HCT116 (cell line): ENCODE data around the gene CHCT1. TPM values are rescaled to one million over a fixed set of nuclear protein-coding genes. Genes with fewer than 3 reads are reported as not detected.

ENCODE experiments used
- ATAC-seq: fragments of 200-7000 bp; cut with Tn5 transposase; 2 replicates; pipeline ENCODE4 v1.9.1; 2020; ENCODE audit warnings: mild to moderate bottlenecking, moderate library complexity
- BruUV-seq: library from RNA; stranded (reverse); fragments of 400-500 nt; replicated peaks from 2 replicates; lab custom pipeline; 2021; lab: Mats Ljungman, UMichigan
- CTCF ChIA-PET: fragments of 300-600 bp; sonication (Branson Sonifier 250); formaldehyde crosslinking; loops from one replicate; lab custom pipeline; 2021; ENCODE audit warnings: antibody characterized with exemption; lab: Charles Lee
- POLR2A ChIA-PET: fragments of 300-600, 350-600 bp; sonication (Branson Sonifier 250); formaldehyde crosslinking; loops from one replicate; lab custom pipeline; 2021; ENCODE audit warnings: antibody characterized with exemption; lab: Charles Lee
- RAD21 ChIA-PET, 2 experiments: fragments of 300-600 bp; sonication (Branson Sonifier 250); formaldehyde crosslinking; loops; one replicate each; lab custom pipeline; 2023; ENCODE audit warnings: low total read pairs in 2 of 2; ENCODE audit not compliant: uncharacterized antibody in 2 of 2, unreplicated experiment in 2 of 2, low non-redundant PET in 1 of 2; lab: Charles Lee
- DNase-seq: peaks from one replicate; pipeline ENCODE4 v3.0.0-alpha.2; 2010; ENCODE audit warnings: low read depth, low spot score
- H2AFZ ChIP-seq: fragments of 200-600 bp; shearing (Covaris generic), sonication (generic); 2 replicates; pipeline ENCODE4 v1.6.1; 2017; ENCODE audit warnings: low read depth, mixed run types, mixed read lengths, antibody characterized with exemption, low read length; ENCODE audit not compliant: poor library complexity, severe bottlenecking
- H3K27ac ChIP-seq: 2 replicates; pipeline ENCODE4 v1.5.1; 2012; ENCODE audit warnings: low read depth, low read length
- H3K27me3 ChIP-seq: fragments of 200-600 bp; sonication (generic); 2 replicates; pipeline ENCODE4 v1.6.1; 2016; ENCODE audit warnings: mixed run types, low read length, mixed read lengths; ENCODE audit not compliant: insufficient read depth
- H3K36me3 ChIP-seq, 2 experiments: fragments of 200-500 bp in 1 of 2; fragments of 200-600 bp in 1 of 2; sonication (Bioruptor generic) in 1 of 2; sonication (generic) in 1 of 2; 2 replicates each; pipeline versions ENCODE4 v1.5.1 to v1.6.1; 2014 to 2016; ENCODE audit warnings: low read length in 2 of 2, inconsistent platforms in 1 of 2, mixed read lengths in 1 of 2, mixed run types in 1 of 2; ENCODE audit not compliant: insufficient read depth in 2 of 2, control insufficient read depth in 1 of 2
- H3K4me1 ChIP-seq, 2 experiments: fragments of 200-600 bp in 1 of 2; sonication (generic) in 1 of 2; 2 replicates each; pipeline versions ENCODE4 v1.5.1 to v1.6.1; 2012 to 2017; ENCODE audit warnings: low read length in 2 of 2, inconsistent platforms in 1 of 2, mild to moderate bottlenecking in 1 of 2, mixed read lengths in 1 of 2, mixed run types in 1 of 2, moderate library complexity in 1 of 2; ENCODE audit not compliant: insufficient read depth in 2 of 2, control insufficient read depth in 1 of 2
- H3K4me2 ChIP-seq: fragments of 200-600 bp; sonication (generic); 2 replicates; pipeline ENCODE4 v1.6.1; 2017; ENCODE audit warnings: mixed run types, low read length, mixed read lengths
- H3K4me3 ChIP-seq, 2 experiments: fragments of 200-600 bp in 1 of 2; sonication (generic) in 1 of 2; replicated peaks in 1 of 2; 2 replicates each; pipeline ENCODE4 v1.5.1; 2011 to 2016; ENCODE audit warnings: low read length in 2 of 2, control low read depth in 1 of 2, low read depth in 1 of 2, mild to moderate bottlenecking in 1 of 2, mixed read lengths in 1 of 2, mixed run types in 1 of 2
- H3K79me2 ChIP-seq: fragments of 200-600 bp; sonication (generic); 2 replicates; pipeline ENCODE4 v1.6.1; 2017; ENCODE audit warnings: mild to moderate bottlenecking, mixed run types, low read length, moderate library complexity, mixed read lengths; ENCODE audit not compliant: insufficient read depth
- H3K9ac ChIP-seq: fragments of 200-600 bp; sonication (generic); 2 replicates; pipeline ENCODE4 v1.6.1; 2016; ENCODE audit warnings: low read length, mixed read lengths
- H3K9me2 ChIP-seq: fragments of 200-600 bp; sonication (generic), shearing (Covaris generic); 2 replicates; pipeline ENCODE4 v1.6.1; 2017; ENCODE audit warnings: mixed run types, mild to moderate bottlenecking, moderate library complexity; ENCODE audit not compliant: insufficient read depth
- H3K9me3 ChIP-seq, 2 experiments: fragments of 200-500 bp in 1 of 2; fragments of 200-600 bp in 1 of 2; sonication (Bioruptor generic) in 1 of 2; sonication (generic) in 1 of 2; 2 replicates each; pipeline ENCODE4 v1.6.1; 2014 to 2017; ENCODE audit warnings: low read length in 2 of 2, mixed read lengths in 2 of 2, inconsistent platforms in 1 of 2, low read depth in 1 of 2, mild to moderate bottlenecking in 1 of 2, mixed run types in 1 of 2, moderate library complexity in 1 of 2; ENCODE audit not compliant: control insufficient read depth in 1 of 2, insufficient read depth in 1 of 2
- H4K20me1 ChIP-seq: fragments of 200-600 bp; sonication (generic), shearing (Covaris generic); 2 replicates; pipeline ENCODE4 v1.6.1; 2017; ENCODE audit warnings: mixed run types, mild to moderate bottlenecking, moderate library complexity; ENCODE audit not compliant: insufficient read depth
- CBX3 ChIP-seq: IDR thresholded peaks from 2 replicates; pipeline ENCODE4 v1.6.1; 2012; ENCODE audit warnings: low read depth
- CEBPB ChIP-seq: IDR thresholded peaks from 2 replicates; pipeline ENCODE4 v1.6.1; 2012; ENCODE audit warnings: low read depth
- CTCF ChIP-seq, 3 experiments: fragments of 200-600 bp in 1 of 3; sonication (generic) in 1 of 3; IDR thresholded peaks in 2 of 3; conservative IDR thresholded peaks in 1 of 3; 2 replicates each; pipeline ENCODE4 v1.5.1; 2012 to 2017; ENCODE audit warnings: low read depth in 2 of 3, low read length in 2 of 3, antibody characterized with exemption in 1 of 3, borderline replicate concordance in 1 of 3, control low read depth in 1 of 3, mild to moderate bottlenecking in 1 of 3, mixed read lengths in 1 of 3, mixed run types in 1 of 3, moderate library complexity in 1 of 3; ENCODE audit not compliant: insufficient read depth in 1 of 3
- ELF1 ChIP-seq: IDR thresholded peaks from 2 replicates; pipeline ENCODE4 v1.6.1; 2012; ENCODE audit warnings: low read depth, borderline replicate concordance
- EZH2 ChIP-seq: fragments of 200-600 bp; sonication (generic); IDR thresholded peaks from 2 replicates; pipeline ENCODE4 v1.6.1; 2017; ENCODE audit warnings: antibody characterized with exemption, mixed run types
- EZH2phosphoT487 ChIP-seq: fragments of 200-600 bp; IDR thresholded peaks from 2 replicates; pipeline ENCODE4 v1.6.1; 2018; ENCODE audit warnings: antibody characterized with exemption, borderline replicate concordance
- FOSL1 ChIP-seq: IDR thresholded peaks from 2 replicates; pipeline ENCODE4 v1.6.1; 2012; ENCODE audit warnings: low read depth
- JUND ChIP-seq: IDR thresholded peaks from 2 replicates; pipeline ENCODE4 v1.6.1; 2012
- MAX ChIP-seq: IDR thresholded peaks from 2 replicates; pipeline ENCODE4 v1.6.1; 2012
- POLR2A ChIP-seq: IDR thresholded peaks from 2 replicates; pipeline ENCODE4 v1.7.0; 2011; ENCODE audit warnings: borderline replicate concordance; ENCODE audit not compliant: insufficient read depth, insufficient read length; ENCODE audit errors: extremely low read depth
- POLR2AphosphoS5 ChIP-seq: IDR thresholded peaks from 2 replicates; pipeline ENCODE4 v1.6.1; 2011; ENCODE audit warnings: mild to moderate bottlenecking, low read depth, low read length, moderate library complexity
- RAD21 ChIP-seq: IDR thresholded peaks from 2 replicates; pipeline ENCODE4 v1.6.1; 2012; ENCODE audit warnings: low read depth, mild to moderate bottlenecking
- REST ChIP-seq: IDR thresholded peaks from 2 replicates; pipeline ENCODE4 v1.6.1; 2012; ENCODE audit warnings: low read depth
- SRF ChIP-seq: IDR thresholded peaks from 2 replicates; pipeline ENCODE4 v1.6.1; 2012; ENCODE audit warnings: low read depth
- TCF7L2 ChIP-seq: IDR thresholded peaks from 2 replicates; pipeline ENCODE4 v1.7.0; 2011; ENCODE audit warnings: borderline replicate concordance, inconsistent platforms; ENCODE audit not compliant: insufficient read depth, insufficient read length; ENCODE audit errors: extremely low read depth
- YY1 ChIP-seq: IDR thresholded peaks from 2 replicates; pipeline ENCODE4 v1.6.1; 2011; ENCODE audit warnings: low read length, low read depth, moderate library complexity, mild to moderate bottlenecking; ENCODE audit not compliant: insufficient replicate concordance; ENCODE audit errors: extremely low read depth
- ZNF274 ChIP-seq: fragments of 200-500 bp; sonication (Bioruptor generic); IDR thresholded peaks from 2 replicates; pipeline ENCODE4 v1.6.1; 2014; ENCODE audit warnings: mild to moderate bottlenecking, low read depth, low read length, inconsistent platforms
- intact Hi-C: fragments of 100-400 bp; cut with micrococcal nuclease; formaldehyde crosslinking; loops from 2 replicates; pipeline ENCODE4 v1.10.0; 2022
- total RNA-seq: library from RNA; stranded (reverse); gene quantifications from one replicate; pipeline ENCODE4 v1.2.1, GENCODE V29; 2021; ENCODE audit not compliant: unreplicated experiment
- TF ChIP-seq, protein P1 (sequence below): IDR thresholded peaks from 2 replicates; pipeline ENCODE4 v1.6.1; 2011; ENCODE audit warnings: mild to moderate bottlenecking, low read length, moderate library complexity; ENCODE audit not compliant: insufficient replicate concordance; ENCODE audit errors: extremely low read depth
- TF ChIP-seq, protein P2 (sequence below): IDR thresholded peaks from 2 replicates; pipeline ENCODE4 v1.6.1; 2012

Gene CHCT1
- total RNA-seq, 1 experiment from 2014 or later, result not detected

DNA sequence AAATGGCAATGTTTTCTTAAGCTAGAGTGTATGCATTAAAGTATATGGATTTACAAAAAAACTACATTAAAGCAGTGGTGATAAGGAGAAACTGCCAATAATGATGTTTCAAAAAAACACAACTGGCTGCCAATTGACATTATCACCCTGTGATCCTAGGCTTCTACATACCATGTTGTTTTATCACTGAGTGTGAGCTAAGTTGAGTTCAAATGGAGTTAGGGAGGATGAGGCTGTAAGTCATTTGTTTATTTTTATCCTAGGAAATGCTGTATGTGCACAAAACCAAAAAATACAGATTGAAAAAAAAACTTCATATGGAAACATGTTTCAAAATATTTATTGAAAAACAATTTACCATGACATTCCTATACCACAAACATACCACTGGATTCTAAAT is 22.9 kb downstream of the CHCT1 start:
- intact Hi-C loops, result no loop called here
- BruUV-seq, result no TSS peak
- POLR2A ChIA-PET, result no interaction called here
- Histone ChIP-seq H2AFZ (no peak overlapping the region), H3K36me3 (peaks cover 10 to 13% of the 10 kb centered on the region in 2 experiments; a peak in 3 of 4 replicates), H3K4me1 (peaks cover 0 to 8% of the 10 kb centered on the region in 2 experiments; a peak in 1 of 4 replicates), H4K20me1 (no peaks in the 10 kb centered on the region), H3K27ac (no peak overlapping the region), H3K27me3 (no peaks in the 10 kb centered on the region), H3K4me2 (no peak overlapping the region), H3K9me3 (no peaks in the 10 kb centered on the region), H3K9ac (no peak overlapping the region), H3K4me3 (no peak overlapping the region), H3K9me2 (no peaks in the 10 kb centered on the region), H3K79me2 (no peaks in the 10 kb centered on the region)
- TF ChIP-seq REST (no peak), EZH2 (no peak), POLR2A (no peak), ZNF274 (no peak), ELF1 (no peak), CEBPB (no peak), EZH2phosphoT487 (no peak), CTCF (IDR thresholded peaks at IDR 0.05 in 2 of 3, conservative IDR thresholded peaks at IDR 0.05 in 1 of 3; ENCODE audit: borderline replicate concordance in 1 of 3, insufficient read depth in 1 of 3, low read depth in 2 of 3, low read length in 2 of 3) (no peak), RAD21 (no peak), MAX (no peak), JUND (no peak), FOSL1 (no peak), CBX3 (no peak), POLR2AphosphoS5 (no peak), TCF7L2 (no peak), SRF (no peak), YY1 (no peak)
- TF ChIP-seq, protein P1, sequence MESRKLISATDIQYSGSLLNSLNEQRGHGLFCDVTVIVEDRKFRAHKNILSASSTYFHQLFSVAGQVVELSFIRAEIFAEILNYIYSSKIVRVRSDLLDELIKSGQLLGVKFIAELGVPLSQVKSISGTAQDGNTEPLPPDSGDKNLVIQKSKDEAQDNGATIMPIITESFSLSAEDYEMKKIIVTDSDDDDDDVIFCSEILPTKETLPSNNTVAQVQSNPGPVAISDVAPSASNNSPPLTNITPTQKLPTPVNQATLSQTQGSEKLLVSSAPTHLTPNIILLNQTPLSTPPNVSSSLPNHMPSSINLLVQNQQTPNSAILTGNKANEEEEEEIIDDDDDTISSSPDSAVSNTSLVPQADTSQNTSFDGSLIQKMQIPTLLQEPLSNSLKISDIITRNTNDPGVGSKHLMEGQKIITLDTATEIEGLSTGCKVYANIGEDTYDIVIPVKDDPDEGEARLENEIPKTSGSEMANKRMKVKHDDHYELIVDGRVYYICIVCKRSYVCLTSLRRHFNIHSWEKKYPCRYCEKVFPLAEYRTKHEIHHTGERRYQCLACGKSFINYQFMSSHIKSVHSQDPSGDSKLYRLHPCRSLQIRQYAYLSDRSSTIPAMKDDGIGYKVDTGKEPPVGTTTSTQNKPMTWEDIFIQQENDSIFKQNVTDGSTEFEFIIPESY, result no peak
- TF ChIP-seq, protein P2, sequence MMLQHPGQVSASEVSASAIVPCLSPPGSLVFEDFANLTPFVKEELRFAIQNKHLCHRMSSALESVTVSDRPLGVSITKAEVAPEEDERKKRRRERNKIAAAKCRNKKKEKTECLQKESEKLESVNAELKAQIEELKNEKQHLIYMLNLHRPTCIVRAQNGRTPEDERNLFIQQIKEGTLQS, result no peak
- CTCF ChIA-PET, result no interaction called here
- no peak for ATAC-seq
- no peak for DNase-seq
- RAD21 ChIA-PET, result interaction anchor here in 1 of 2 experiments (0.6 kb wide), 1 partner anchor 193 kb away, joined by 4 read pairs; no protein-coding TSS in a partner anchor
